MM.1S (cell line): Measurements from ENCODE around the gene CORO2A.

Source experiments
- DNase-seq: peaks from one replicate; pipeline ENCODE4 v3.0.0-alpha.2; 2015
- H2AFZ ChIP-seq: fragments of 300-600 bp; sonication (generic); 2 replicates; pipeline ENCODE4 v1.6.0; 2016; ENCODE audit warnings: antibody characterized with exemption, low read length
- H3F3A ChIP-seq: fragments of 300-600 bp; sonication (generic); 2 replicates; pipeline ENCODE4 v1.6.1; 2016; ENCODE audit warnings: mild to moderate bottlenecking, antibody characterized with exemption, low read length, moderate library complexity, mixed read lengths; ENCODE audit not compliant: insufficient read depth
- H3K27ac ChIP-seq: fragments of 300-600 bp; sonication (generic); 2 replicates; pipeline ENCODE4 v1.5.1; 2016; ENCODE audit warnings: mild to moderate bottlenecking, low read length
- H3K27me3 ChIP-seq: fragments of 300-600 bp; sonication (generic); replicated peaks from 2 replicates; pipeline ENCODE4 v1.6.0; 2016; ENCODE audit warnings: low read length; ENCODE audit not compliant: insufficient read depth
- H3K36me3 ChIP-seq: fragments of 300-600 bp; sonication (generic); replicated peaks from 2 replicates; pipeline ENCODE4 v1.6.1; 2016; ENCODE audit warnings: mild to moderate bottlenecking, low read length, mixed read lengths; ENCODE audit not compliant: insufficient read depth
- H3K4me1 ChIP-seq: fragments of 300-600 bp; sonication (generic); 2 replicates; pipeline ENCODE4 v1.6.1; 2016; ENCODE audit warnings: low read length, mixed read lengths
- H3K4me2 ChIP-seq: fragments of 300-600 bp; sonication (generic); 2 replicates; pipeline ENCODE4 v1.6.0; 2016; ENCODE audit warnings: low read depth, low read length
- H3K4me3 ChIP-seq: fragments of 300-600 bp; sonication (generic); 2 replicates; pipeline ENCODE4 v1.5.1; 2016; ENCODE audit warnings: low read length, mixed read lengths
- H3K79me2 ChIP-seq: fragments of 300-600 bp; sonication (generic); 2 replicates; pipeline ENCODE4 v1.6.1; 2016; ENCODE audit warnings: mixed run types, low read length, mixed read lengths
- H3K9ac ChIP-seq: fragments of 300-600 bp; sonication (generic); 2 replicates; pipeline ENCODE4 v1.6.1; 2016; ENCODE audit warnings: low read length, mixed read lengths
- H3K9me2 ChIP-seq: fragments of 300-600 bp; sonication (generic); replicated peaks from 2 replicates; pipeline ENCODE4 v1.6.1; 2016; ENCODE audit warnings: mild to moderate bottlenecking, low read length, mixed read lengths; ENCODE audit not compliant: insufficient read depth
- H3K9me3 ChIP-seq: fragments of 300-600 bp; sonication (generic); replicated peaks from 2 replicates; pipeline ENCODE4 v1.6.1; 2016; ENCODE audit warnings: mild to moderate bottlenecking, low read length, mixed read lengths; ENCODE audit not compliant: insufficient read depth
- H4K20me1 ChIP-seq: fragments of 300-600 bp; sonication (generic); 2 replicates; pipeline ENCODE4 v1.6.1; 2016; ENCODE audit warnings: mild to moderate bottlenecking, low read length, moderate library complexity, mixed read lengths; ENCODE audit not compliant: insufficient read depth
- CTCF ChIP-seq: fragments of 300-600 bp; sonication (generic); IDR thresholded peaks from 2 replicates; pipeline ENCODE4 v1.5.1; 2016; ENCODE audit warnings: antibody characterized with exemption, low read length, mixed read lengths
- EZH2 ChIP-seq: fragments of 300-600 bp; sonication (generic); optimal IDR thresholded peaks from 2 replicates; pipeline ENCODE3; 2017; ENCODE audit warnings: low read depth, mild to moderate bottlenecking, antibody characterized with exemption, low read length, mixed read lengths
- EZH2phosphoT487 ChIP-seq: fragments of 300-600 bp; sonication (generic); IDR thresholded peaks from 2 replicates; pipeline ENCODE4 v1.6.1; 2018; ENCODE audit warnings: antibody characterized with exemption, low read length

CORO2A gene

DNA sequence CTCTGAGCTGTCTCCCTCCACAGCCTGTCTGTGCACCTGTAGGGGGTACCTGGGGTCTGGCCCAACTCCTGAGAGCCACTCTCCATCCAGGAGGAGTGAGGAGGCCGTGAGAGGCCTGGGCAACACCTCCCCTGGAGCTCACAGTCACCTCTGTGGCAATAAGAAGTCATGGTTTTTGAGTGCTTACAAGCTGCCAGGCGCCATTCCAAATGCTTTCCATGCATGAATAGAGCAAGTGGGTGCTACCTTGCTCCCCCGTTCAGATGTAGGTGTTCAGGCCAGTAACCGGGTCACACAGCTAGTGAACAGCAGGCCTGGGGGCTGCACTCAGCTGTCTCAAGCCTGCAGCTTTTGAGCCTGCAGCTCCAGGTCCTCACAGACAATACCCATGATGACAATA, 30.6 kb downstream of the CORO2A start:
- Histone ChIP-seq H3K27ac (no peak overlapping the region), H3K9me3 (no peaks in the 10 kb centered on the region), H3K36me3 (no peaks in the 10 kb centered on the region), H3K4me1 (no peaks in the 10 kb centered on the region), H3K9ac (no peak overlapping the region), H2AFZ (no peak overlapping the region), H3K4me2 (no peak overlapping the region), H3K79me2 (no peaks in the 10 kb centered on the region), H3K27me3 (no peaks in the 10 kb centered on the region), H3K9me2 (no peaks in the 10 kb centered on the region), H4K20me1 (no peaks in the 10 kb centered on the region), H3F3A (no peaks in the 10 kb centered on the region), H3K4me3 (no peak overlapping the region)
- TF ChIP-seq EZH2 (no peak), EZH2phosphoT487 (no peak), CTCF (no peak)
- DNase-seq = no peak

- Histone ChIP-seq H3K4me1 (no peaks in the 10 kb centered on the region), H3K9ac (no peak overlapping the region), H3K27me3 (no peaks in the 10 kb centered on the region), H4K20me1 (no peaks in the 10 kb centered on the region), H2AFZ (no peak overlapping the region), H3K79me2 (no peaks in the 10 kb centered on the region), H3K9me3 (no peaks in the 10 kb centered on the region), H3F3A (no peaks in the 10 kb centered on the region), H3K9me2 (no peaks in the 10 kb centered on the region), H3K4me3 (no peak overlapping the region), H3K4me2 (no peak overlapping the region), H3K36me3 (no peaks in the 10 kb centered on the region), H3K27ac (no peak overlapping the region)
- no peak for TF ChIP-seq CTCF
- no peak for TF ChIP-seq EZH2
- no peak for TF ChIP-seq EZH2phosphoT487
- no peak for DNase-seq
These were observed 32.6 kb downstream of the CORO2A start for GRCh38 chr9:98159790-98160189.

DNA sequence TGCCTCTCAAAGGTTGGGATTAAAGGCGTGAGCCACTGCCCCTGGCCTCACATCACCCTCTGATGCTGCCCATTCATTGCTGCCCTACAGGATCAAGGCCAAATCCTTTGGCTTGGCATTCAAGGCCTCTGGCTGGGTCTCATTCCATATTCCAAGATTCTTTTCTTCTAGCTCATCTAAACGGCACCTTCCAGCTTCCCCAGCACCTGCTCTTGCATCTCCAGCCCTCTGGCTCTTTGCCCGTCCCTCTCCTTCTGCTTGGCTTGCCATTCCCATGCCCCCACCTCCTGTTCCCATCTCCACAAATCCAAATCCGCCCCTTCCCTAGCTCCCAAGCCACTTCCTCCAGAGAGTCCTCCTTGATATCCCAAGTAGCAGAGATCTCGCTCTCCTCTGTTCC, 33.1 kb downstream of the CORO2A start:
- H3K36me3 ChIP-seq = no peaks in the 10 kb centered on the region
- H3K79me2 ChIP-seq = no peaks in the 10 kb centered on the region
- TF ChIP-seq EZH2phosphoT487 (no peak), EZH2 (no peak), CTCF (no peak)
- H2AFZ ChIP-seq = no peak overlapping the region
- H3K9ac ChIP-seq = no peak overlapping the region
- no peak overlapping the region for H3K4me3 ChIP-seq
- no peaks in the 10 kb centered on the region for H3K4me1 ChIP-seq
- H3K27me3 ChIP-seq = no peaks in the 10 kb centered on the region
- H3K9me2 ChIP-seq = no peaks in the 10 kb centered on the region
- no peak overlapping the region for H3K4me2 ChIP-seq
- H3K27ac ChIP-seq = no peak overlapping the region
- H4K20me1 ChIP-seq = no peaks in the 10 kb centered on the region
- no peak for DNase-seq
- H3K9me3 ChIP-seq = no peaks in the 10 kb centered on the region
- H3F3A ChIP-seq = no peaks in the 10 kb centered on the region
